ENCODE measurements around the gene LCE1D. TPM values are rescaled to one million over a fixed set of nuclear protein-coding genes. Genes with fewer than 3 reads are reported as not detected.

LCE1D gene
- total RNA-seq, 1 experiment from 2014 or later = not detected

DNA sequence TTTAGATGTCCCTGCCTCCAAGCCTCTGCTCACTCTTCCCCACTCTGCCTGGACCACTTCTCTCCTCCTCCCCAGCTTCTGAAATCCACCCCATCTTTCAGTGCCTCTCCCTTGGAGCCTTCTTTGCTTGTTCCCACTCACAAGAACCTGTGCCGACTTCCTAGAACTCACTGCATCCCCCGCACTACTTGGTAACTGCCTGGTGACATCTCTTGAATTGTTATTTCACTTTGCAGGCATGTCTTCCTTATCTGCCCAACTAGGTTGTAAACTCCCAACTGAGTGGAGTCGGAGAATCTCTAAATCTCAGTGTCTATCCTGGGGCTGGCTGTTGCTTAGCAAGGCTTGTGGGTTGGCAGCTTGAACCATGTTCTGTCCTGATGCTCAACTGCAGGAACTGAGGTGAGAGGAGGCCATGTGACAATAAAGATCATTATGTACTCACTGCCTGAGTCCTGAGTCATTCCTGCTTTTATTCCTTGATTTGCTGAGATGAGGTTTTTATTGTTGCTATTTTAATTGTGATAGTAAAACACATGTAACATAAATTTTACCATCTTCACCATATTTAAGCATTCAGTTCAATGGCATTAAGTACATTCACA lies 34.8 kb upstream of the LCE1D start:
- no peak for DNase-seq
- H3K23me2 ChIP-seq (ENCODE audit: insufficient read length, low read depth, low read length, poor library complexity, severe bottlenecking) = no peaks in the 10 kb centered on the region
- H3K27ac ChIP-seq (ENCODE audit: insufficient read length, low read depth, low read length) = no peak overlapping the region
- H3K4ac ChIP-seq (ENCODE audit: low read depth, low read length) = no peak overlapping the region
- TF ChIP-seq, protein P1, sequence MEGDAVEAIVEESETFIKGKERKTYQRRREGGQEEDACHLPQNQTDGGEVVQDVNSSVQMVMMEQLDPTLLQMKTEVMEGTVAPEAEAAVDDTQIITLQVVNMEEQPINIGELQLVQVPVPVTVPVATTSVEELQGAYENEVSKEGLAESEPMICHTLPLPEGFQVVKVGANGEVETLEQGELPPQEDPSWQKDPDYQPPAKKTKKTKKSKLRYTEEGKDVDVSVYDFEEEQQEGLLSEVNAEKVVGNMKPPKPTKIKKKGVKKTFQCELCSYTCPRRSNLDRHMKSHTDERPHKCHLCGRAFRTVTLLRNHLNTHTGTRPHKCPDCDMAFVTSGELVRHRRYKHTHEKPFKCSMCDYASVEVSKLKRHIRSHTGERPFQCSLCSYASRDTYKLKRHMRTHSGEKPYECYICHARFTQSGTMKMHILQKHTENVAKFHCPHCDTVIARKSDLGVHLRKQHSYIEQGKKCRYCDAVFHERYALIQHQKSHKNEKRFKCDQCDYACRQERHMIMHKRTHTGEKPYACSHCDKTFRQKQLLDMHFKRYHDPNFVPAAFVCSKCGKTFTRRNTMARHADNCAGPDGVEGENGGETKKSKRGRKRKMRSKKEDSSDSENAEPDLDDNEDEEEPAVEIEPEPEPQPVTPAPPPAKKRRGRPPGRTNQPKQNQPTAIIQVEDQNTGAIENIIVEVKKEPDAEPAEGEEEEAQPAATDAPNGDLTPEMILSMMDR (conservative IDR thresholded peaks at IDR 0.05) = no peak
- peaks cover 4% of the 10 kb centered on the region; the same call in 1 of the 2 replicates for H3K27me3 Mint-ChIP-seq (ENCODE audit: low read depth)
- no peaks in the 10 kb centered on the region for H3K79me1 ChIP-seq (ENCODE audit: insufficient read depth, low read depth, low read length, poor library complexity, severe bottlenecking)
- no peak overlapping the region for H3K27ac Mint-ChIP-seq
- H3K56ac ChIP-seq (ENCODE audit: insufficient read length, low read depth, low read length) = no peak overlapping the region
- H3K18ac ChIP-seq (ENCODE audit: insufficient read length, low read depth, low read length) = no peak overlapping the region
- H2BK12ac ChIP-seq (ENCODE audit: insufficient read length, low read depth, low read length) = no peak overlapping the region
- H3K23ac ChIP-seq (ENCODE audit: insufficient read length, low read depth, low read length) = no peak overlapping the region
- H4K8ac ChIP-seq (replicated peaks; ENCODE audit: insufficient read length, low read depth, low read length) = no peak overlapping the region
- peaks cover 21 to 40% (median 22%) of the 10 kb centered on the region in 3 experiments; a peak in 6 of 7 replicates for H3K36me3 Mint-ChIP-seq (ENCODE audit: insufficient read depth in 1 of 3, low read depth in 3 of 3)
- H3K4me1 ChIP-seq (ENCODE audit: insufficient read depth, low read length) = no peaks in the 10 kb centered on the region
- H3K4me2 ChIP-seq (ENCODE audit: insufficient read depth, insufficient read length, low read length) = no peak overlapping the region
- peaks cover 99% of the 10 kb centered on the region for H3K9me3 ChIP-seq (ENCODE audit: control insufficient read depth, low read depth, low read length)
- H2BK120ac ChIP-seq (ENCODE audit: low read depth, low read length, poor library complexity, severe bottlenecking) = no peak overlapping the region
- no peak overlapping the region for H2BK15ac ChIP-seq (ENCODE audit: low read depth, low read length)
- no peak overlapping the region for H4K91ac ChIP-seq (ENCODE audit: insufficient read length, low read depth, low read length)
- no peaks in the 10 kb centered on the region for H3K4me1 Mint-ChIP-seq
- no peak overlapping the region for H3K9ac ChIP-seq (ENCODE audit: extremely low read depth, insufficient read length, low read length)
- H2BK5ac ChIP-seq (ENCODE audit: insufficient read length, low read length) = no peak overlapping the region
- H2AFZ ChIP-seq (ENCODE audit: low read length) = no peak overlapping the region
- H4K20me1 ChIP-seq (ENCODE audit: control insufficient read depth, insufficient read depth, insufficient read length) = no peaks in the 10 kb centered on the region
- WGBS (ENCODE audit: extremely low coverage, insufficient read length, low lambda C conversion rate) = no CpG with 5 or more reads among the region's 3 CpGs
- no peak overlapping the region for H3T11ph ChIP-seq (ENCODE audit: low read length)
- H3K4me3 Mint-ChIP-seq = no peak overlapping the region
- no peaks in the 10 kb centered on the region for H3K79me2 ChIP-seq (ENCODE audit: insufficient read depth, low read length)
- no peak overlapping the region for H4K5ac ChIP-seq (ENCODE audit: insufficient read length, low read depth, low read length)
- H3K9me3 Mint-ChIP-seq = peaks cover 92 to 95% of the 10 kb centered on the region in 2 experiments
- no peak overlapping the region for H3K14ac ChIP-seq (ENCODE audit: insufficient read depth, low read length)
- no peaks in the 10 kb centered on the region for H3K27me3 ChIP-seq (ENCODE audit: insufficient read depth, low read length)
- H2BK20ac ChIP-seq (ENCODE audit: low read depth, low read length, poor library complexity, severe bottlenecking) = no peak overlapping the region
- no peak overlapping the region for H2AK5ac ChIP-seq (ENCODE audit: insufficient read length, low read length)
